GM18870 (cell line): ENCODE measurements around the gene WDR54.

Source experiments
- ATAC-seq: cut with Tn5 transposase; IDR thresholded peaks from one replicate; pipeline ENCODE4 v1.9.1; 2021; ENCODE audit warnings: moderate library complexity; ENCODE audit not compliant: unreplicated experiment

The WDR54 gene

DNA sequence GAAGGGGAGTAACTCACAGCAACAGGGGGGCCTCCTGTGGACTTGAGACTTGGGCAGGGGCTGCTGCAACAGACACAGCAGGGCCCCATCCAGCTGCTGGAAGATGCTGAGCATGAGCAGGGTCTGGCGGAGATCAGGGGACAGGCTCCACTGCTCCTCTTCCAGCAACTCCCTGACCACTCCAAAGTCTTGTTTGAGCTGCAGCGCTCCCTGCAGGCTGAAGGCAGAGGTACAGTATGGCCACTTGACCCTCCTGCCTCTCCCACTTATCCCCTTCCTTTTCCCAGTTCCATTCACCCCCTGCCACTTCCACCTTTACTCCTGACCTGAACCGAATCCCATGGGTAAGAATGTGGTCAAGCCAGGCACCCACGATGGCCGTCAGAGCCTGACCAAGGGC is 53.4 kb downstream of the WDR54 start:
- no peak for ATAC-seq
